PC-9 (cell line): ENCODE results near the gene ADAMTSL1. TPM values are rescaled to one million over a fixed set of nuclear protein-coding genes. Genes with fewer than 3 reads are reported as not detected.

Source experiments
- BruUV-seq: library from RNA; stranded (reverse); fragments of 400-500 nt; replicated peaks from 2 replicates; lab custom pipeline; 2021; lab: Mats Ljungman, UMichigan
- CTCF ChIA-PET: fragments of 300-600 bp; sonication (Branson Sonifier 250); formaldehyde crosslinking; loops from one replicate; lab custom pipeline; 2022; ENCODE audit warnings: antibody characterized with exemption; lab: Charles Lee
- POLR2A ChIA-PET: fragments of 300-600 bp; sonication (Branson Sonifier 250); formaldehyde crosslinking; loops from one replicate; lab custom pipeline; 2022; ENCODE audit warnings: antibody characterized with exemption; ENCODE audit not compliant: unreplicated experiment; lab: Charles Lee
- DNase-seq, 2 experiments: peaks; one replicate each; pipeline versions ENCODE4 v3.0.0 to v3.0.0-alpha.2; 2015 to 2022; ENCODE audit warnings: mixed read lengths in 1 of 2
- H2AFZ ChIP-seq: fragments of 200-600 bp; sonication (generic); 2 replicates; pipeline ENCODE4 v1.8.1; 2017; ENCODE audit warnings: antibody characterized with exemption
- H3F3A ChIP-seq: fragments of 200-600 bp; sonication (generic); 2 replicates; pipeline ENCODE4 v1.8.1; 2017; ENCODE audit warnings: antibody characterized with exemption, mild to moderate bottlenecking, low read depth; ENCODE audit not compliant: insufficient read depth
- H3K27ac ChIP-seq: fragments of 200-600 bp; sonication (generic); 2 replicates; pipeline ENCODE4 v1.6.1; 2016; ENCODE audit warnings: mixed run types
- H3K27me3 ChIP-seq: fragments of 200-600 bp; sonication (generic); 2 replicates; pipeline ENCODE4 v1.6.1; 2016; ENCODE audit warnings: low read depth, mixed run types; ENCODE audit not compliant: insufficient read depth
- H3K36me3 ChIP-seq: fragments of 200-600 bp; sonication (generic); 2 replicates; pipeline ENCODE4 v1.6.1; 2016; ENCODE audit warnings: low read depth, mixed run types
- H3K4me1 ChIP-seq: fragments of 200-600 bp; sonication (generic); replicated peaks from 2 replicates; pipeline ENCODE4 v1.6.1; 2016; ENCODE audit warnings: mixed run types; ENCODE audit not compliant: insufficient read depth
- H3K4me2 ChIP-seq: fragments of 200-600 bp; sonication (generic); 2 replicates; pipeline ENCODE4 v1.6.1; 2017; ENCODE audit warnings: mixed run types
- H3K4me3 ChIP-seq: fragments of 200-600 bp; sonication (generic); 2 replicates; pipeline ENCODE4 v1.6.1; 2016; ENCODE audit warnings: mixed run types
- H3K79me2 ChIP-seq: fragments of 200-600 bp; sonication (generic); 2 replicates; pipeline ENCODE4 v1.6.1; 2017; ENCODE audit warnings: low read depth, mixed run types
- H3K9me2 ChIP-seq: fragments of 200-600 bp; sonication (generic); 2 replicates; pipeline ENCODE4 v1.8.1; 2017; ENCODE audit warnings: mild to moderate bottlenecking; ENCODE audit not compliant: insufficient read depth
- H3K9me3 ChIP-seq: fragments of 200-600 bp; sonication (generic); 2 replicates; pipeline ENCODE4 v1.8.1; 2016; ENCODE audit warnings: low read depth; ENCODE audit not compliant: insufficient read depth
- H4K20me1 ChIP-seq: fragments of 200-600 bp; sonication (generic); 2 replicates; pipeline ENCODE4 v1.8.1; 2017; ENCODE audit not compliant: insufficient read depth
- CTCF ChIP-seq: fragments of 200-600 bp; sonication (generic); conservative IDR thresholded peaks from 2 replicates; pipeline ENCODE4 v1.6.1; 2017; ENCODE audit warnings: mixed run types, antibody characterized with exemption, mild to moderate bottlenecking, moderate library complexity
- EZH2 ChIP-seq: fragments of 200-600 bp; sonication (generic); IDR thresholded peaks from 2 replicates; pipeline ENCODE4 v1.8.0; 2017; ENCODE audit warnings: antibody characterized with exemption, low read depth
- intact Hi-C: fragments of 100-400 bp; cut with micrococcal nuclease; formaldehyde crosslinking; loops from one replicate; pipeline ENCODE4 v1.10.0; 2022; ENCODE audit not compliant: unreplicated experiment
- total RNA-seq: library from RNA; stranded (reverse); gene quantifications from 2 replicates; pipeline ENCODE4 v1.2.3, GENCODE V29; 2021

Gene ADAMTSL1
- total RNA-seq, 1 experiment from 2014 or later, result not detected

GRCh38 chr9:18849890-18850677 lies 376.1 kb downstream of the ADAMTSL1 start:
- H3K9me3 ChIP-seq, result no peaks in the 10 kb centered on the region
- no peaks in the 10 kb centered on the region for H3K36me3 ChIP-seq
- intact Hi-C loops, result no loop called here
- no peaks in the 10 kb centered on the region for H3F3A ChIP-seq
- H3K79me2 ChIP-seq, result no peaks in the 10 kb centered on the region
- H4K20me1 ChIP-seq, result no peaks in the 10 kb centered on the region
- no peak overlapping the region for H3K4me2 ChIP-seq
- no peak overlapping the region for H2AFZ ChIP-seq
- H3K4me3 ChIP-seq, result no peak overlapping the region
- H3K4me1 ChIP-seq, result no peaks in the 10 kb centered on the region
- H3K27me3 ChIP-seq, result peaks cover 12% of the 10 kb centered on the region; the same call in 1 of the 2 replicates
- H3K9me2 ChIP-seq, result no peaks in the 10 kb centered on the region
- ChIA-PET CTCF (no interaction called here), POLR2A (no interaction called here)
- DNase-seq, result no peak
- H3K27ac ChIP-seq, result no peak overlapping the region
- no TSS peak for BruUV-seq
- no peak for TF ChIP-seq CTCF
- TF ChIP-seq EZH2, result no peak

GRCh38 chr9:18851069-18851795 lies 377.3 kb downstream of the ADAMTSL1 start:
- H3K27me3 ChIP-seq, result peaks cover 5% of the 10 kb centered on the region; the same call in 1 of the 2 replicates
- no peak for TF ChIP-seq EZH2
- no peak for TF ChIP-seq CTCF
- CTCF ChIA-PET, result no interaction called here
- no peaks in the 10 kb centered on the region for H3K79me2 ChIP-seq
- H3K4me3 ChIP-seq, result no peak overlapping the region
- no peaks in the 10 kb centered on the region for H3F3A ChIP-seq
- BruUV-seq, result no TSS peak
- no peaks in the 10 kb centered on the region for H3K9me2 ChIP-seq
- no peak for DNase-seq
- H3K4me1 ChIP-seq, result no peaks in the 10 kb centered on the region
- no peak overlapping the region for H2AFZ ChIP-seq
- POLR2A ChIA-PET, result no interaction called here
- H4K20me1 ChIP-seq, result no peaks in the 10 kb centered on the region
- no peak overlapping the region for H3K27ac ChIP-seq
- intact Hi-C loops, result no loop called here
- no peaks in the 10 kb centered on the region for H3K9me3 ChIP-seq
- no peak overlapping the region for H3K4me2 ChIP-seq
- H3K36me3 ChIP-seq, result no peaks in the 10 kb centered on the region

GRCh38 chr9:18855656-18856055 lies 381.7 kb downstream of the ADAMTSL1 start:
- no peak for TF ChIP-seq CTCF
- intact Hi-C loops, result no loop called here
- no peaks in the 10 kb centered on the region for H3K9me2 ChIP-seq

More at GRCh38 chr9:18855656-18856055, 381.7 kb downstream of the ADAMTSL1 start:
- no peak for DNase-seq
- no peaks in the 10 kb centered on the region for H3K9me3 ChIP-seq
- no peaks in the 10 kb centered on the region for H4K20me1 ChIP-seq
- BruUV-seq, result no TSS peak
- H3K27me3 ChIP-seq, result peaks cover 6% of the 10 kb centered on the region
- ChIA-PET POLR2A (no interaction called here), CTCF (no interaction called here)
- no peaks in the 10 kb centered on the region for H3K4me1 ChIP-seq
- H3K79me2 ChIP-seq, result no peaks in the 10 kb centered on the region
- H3K36me3 ChIP-seq, result no peaks in the 10 kb centered on the region
- H2AFZ ChIP-seq, result no peak overlapping the region
- no peak overlapping the region for H3K4me3 ChIP-seq
- H3K4me2 ChIP-seq, result no peak overlapping the region
- H3F3A ChIP-seq, result no peaks in the 10 kb centered on the region
- no peak overlapping the region for H3K27ac ChIP-seq
